H9 (cell line): Measurements from ENCODE around the gene NAT14. TPM values are rescaled to one million over a fixed set of nuclear protein-coding genes. Genes with fewer than 3 reads are reported as not detected.

Experiments used
- DNase-seq: peaks from one replicate; pipeline ENCODE4 v3.0.0-alpha.2; 2017
- H2AFZ ChIP-seq: one replicate; pipeline ENCODE4 v1.6.1; 2013; ENCODE audit warnings: mild to moderate bottlenecking, low read length, control low read depth, moderate library complexity
- H2AK5ac ChIP-seq: 2 replicates; pipeline ENCODE4 v1.6.1; 2013; ENCODE audit warnings: low read length, control low read depth, mixed read lengths; ENCODE audit not compliant: insufficient read length
- H2BK120ac ChIP-seq: one replicate; pipeline ENCODE4 v1.6.1; 2013; ENCODE audit warnings: low read depth, mild to moderate bottlenecking, low read length, control low read depth, inconsistent platforms; ENCODE audit not compliant: poor library complexity, severe bottlenecking
- H2BK12ac ChIP-seq: 2 replicates; pipeline ENCODE4 v1.6.1; 2013; ENCODE audit warnings: low read length, control low read depth, mixed read lengths, low read depth; ENCODE audit not compliant: insufficient read length
- H2BK15ac ChIP-seq: 2 replicates; pipeline ENCODE4 v1.6.1; 2013; ENCODE audit warnings: low read depth, low read length, control low read depth
- H2BK20ac ChIP-seq: one replicate; pipeline ENCODE4 v1.6.1; 2013; ENCODE audit warnings: low read depth, mild to moderate bottlenecking, low read length, control low read depth, inconsistent platforms; ENCODE audit not compliant: poor library complexity, severe bottlenecking
- H2BK5ac ChIP-seq: 2 replicates; pipeline ENCODE4 v1.6.1; 2013; ENCODE audit warnings: low read length, control low read depth, mixed read lengths; ENCODE audit not compliant: insufficient read length
- H3K14ac ChIP-seq: 2 replicates; pipeline ENCODE4 v1.6.1; 2013; ENCODE audit warnings: low read length, control low read depth; ENCODE audit not compliant: insufficient read depth
- H3K18ac ChIP-seq: 2 replicates; pipeline ENCODE4 v1.6.1; 2013; ENCODE audit warnings: low read depth, mild to moderate bottlenecking, mixed read lengths, low read length, control low read depth; ENCODE audit not compliant: insufficient read length
- H3K23ac ChIP-seq: 2 replicates; pipeline ENCODE4 v1.6.1; 2013; ENCODE audit warnings: low read length, control low read depth, mixed read lengths, low read depth; ENCODE audit not compliant: insufficient read length
- H3K23me2 ChIP-seq: 2 replicates; pipeline ENCODE4 v1.6.1; 2013; ENCODE audit warnings: low read depth, mild to moderate bottlenecking, mixed read lengths, low read length, control low read depth; ENCODE audit not compliant: insufficient read length, poor library complexity, severe bottlenecking
- H3K27ac ChIP-seq: 2 replicates; pipeline ENCODE4 v1.5.1; 2013; ENCODE audit warnings: low read length, control low read depth, mixed read lengths, low read depth; ENCODE audit not compliant: insufficient read length
- H3K27me3 ChIP-seq: 2 replicates; pipeline ENCODE4 v1.6.1; 2013; ENCODE audit warnings: low read length, control low read depth, inconsistent platforms; ENCODE audit not compliant: insufficient read depth
- H3K4ac ChIP-seq: 2 replicates; pipeline ENCODE4 v1.6.1; 2013; ENCODE audit warnings: low read depth, mild to moderate bottlenecking, control low read depth, inconsistent platforms, low read length, moderate library complexity
- H3K4me1 ChIP-seq: 2 replicates; pipeline ENCODE4 v1.6.1; 2013; ENCODE audit warnings: low read length, control low read depth, inconsistent platforms; ENCODE audit not compliant: insufficient read depth
- H3K4me2 ChIP-seq: 2 replicates; pipeline ENCODE4 v1.6.1; 2013; ENCODE audit warnings: low read length, control low read depth, mixed read lengths; ENCODE audit not compliant: insufficient read length, insufficient read depth
- H3K56ac ChIP-seq: 2 replicates; pipeline ENCODE4 v1.6.1; 2013; ENCODE audit warnings: low read depth, mild to moderate bottlenecking, mixed read lengths, low read length, control low read depth; ENCODE audit not compliant: insufficient read length
- H3K79me1 ChIP-seq: 2 replicates; pipeline ENCODE4 v1.6.1; 2013; ENCODE audit warnings: low read depth, mild to moderate bottlenecking, moderate library complexity, low read length, control low read depth, inconsistent platforms; ENCODE audit not compliant: insufficient read depth, poor library complexity, severe bottlenecking
- H3K79me2 ChIP-seq: 2 replicates; pipeline ENCODE4 v1.6.1; 2013; ENCODE audit warnings: low read length, control low read depth, inconsistent platforms; ENCODE audit not compliant: insufficient read depth
- H3K9ac ChIP-seq: 2 replicates; pipeline ENCODE4 v1.6.1; 2013; ENCODE audit warnings: low read length, control low read depth, mixed read lengths; ENCODE audit not compliant: insufficient read length; ENCODE audit errors: extremely low read depth
- H3K9me3 ChIP-seq: one replicate; pipeline ENCODE4 v1.6.1; 2013; ENCODE audit warnings: low read depth, low read length, inconsistent platforms; ENCODE audit not compliant: control insufficient read depth
- H3T11ph ChIP-seq: one replicate; pipeline ENCODE4 v1.6.1; 2013; ENCODE audit warnings: mild to moderate bottlenecking, low read length, control low read depth, inconsistent platforms
- H4K20me1 ChIP-seq: one replicate; pipeline ENCODE4 v1.6.1; 2013; ENCODE audit not compliant: control insufficient read depth, insufficient read length, insufficient read depth
- H4K5ac ChIP-seq: 2 replicates; pipeline ENCODE4 v1.6.1; 2013; ENCODE audit warnings: low read depth, mild to moderate bottlenecking, mixed read lengths, low read length, control low read depth; ENCODE audit not compliant: insufficient read length
- H4K8ac ChIP-seq: replicated peaks from 2 replicates; pipeline ENCODE4 v1.6.1; 2013; ENCODE audit warnings: low read length, control low read depth, mixed read lengths, low read depth; ENCODE audit not compliant: insufficient read length
- H4K91ac ChIP-seq: 2 replicates; pipeline ENCODE4 v1.6.1; 2013; ENCODE audit warnings: low read depth, mild to moderate bottlenecking, moderate library complexity, mixed read lengths, low read length, control low read depth; ENCODE audit not compliant: insufficient read length
- H3K27ac Mint-ChIP-seq, 3 experiments: 2 replicates in 2 of 3; 3 replicates in 1 of 3; pipeline ENCODE4 v1.8.0; 2020 to 2021; ENCODE audit warnings: mixed read lengths in 3 of 3, mild to moderate bottlenecking in 1 of 3, moderate library complexity in 1 of 3
- H3K27me3 Mint-ChIP-seq: 2 replicates; pipeline ENCODE4 v1.8.0; 2021; ENCODE audit warnings: low read depth, mild to moderate bottlenecking, moderate library complexity, mixed read lengths
- H3K36me3 Mint-ChIP-seq, 3 experiments: 2 replicates in 2 of 3; 3 replicates in 1 of 3; pipeline ENCODE4 v1.8.0; 2020 to 2021; ENCODE audit warnings: low read depth in 3 of 3, mixed read lengths in 3 of 3; ENCODE audit not compliant: insufficient read depth in 1 of 3
- H3K4me1 Mint-ChIP-seq, 2 experiments: 2 replicates each; pipeline ENCODE4 v1.8.0; 2020; ENCODE audit warnings: mixed read lengths in 2 of 2
- H3K4me3 Mint-ChIP-seq, 2 experiments: 2 replicates in 1 of 2; 3 replicates in 1 of 2; pipeline ENCODE4 v1.8.0; 2020 to 2021; ENCODE audit warnings: mild to moderate bottlenecking in 2 of 2, mixed read lengths in 2 of 2, moderate library complexity in 1 of 2
- H3K9me3 Mint-ChIP-seq, 2 experiments: 2 replicates in 1 of 2; 3 replicates in 1 of 2; pipeline ENCODE4 v1.8.0; 2020; ENCODE audit warnings: mild to moderate bottlenecking in 2 of 2, mixed read lengths in 2 of 2, moderate library complexity in 1 of 2
- WGBS: extraction: QIAGEN DNeasy Blood & Tissue Kit; methylation state at CpG from one replicate; pipeline ENCODE4 v1.1.7; 2013; ENCODE audit warnings: missing lambda C conversion rate, low lambda C conversion rate, mixed read lengths; ENCODE audit not compliant: insufficient read length; ENCODE audit errors: extremely low coverage; 5-methylcytosine and 5-hydroxymethylcytosine counted together
- total RNA-seq: library from RNA; stranded (reverse); gene quantifications from 2 replicates; pipeline ENCODE4 v1.2.1, GENCODE V29; 2021
- TF ChIP-seq, protein P1 (sequence below): fragments of 200-600 bp; sonication (generic); conservative IDR thresholded peaks from 3 replicates; pipeline ENCODE4 v1.8.0; 2021; ENCODE audit warnings: antibody characterized with exemption, mild to moderate bottlenecking

Gene NAT14
- total RNA-seq, 1 experiment from 2014 or later, result 51.2 TPM

DNA sequence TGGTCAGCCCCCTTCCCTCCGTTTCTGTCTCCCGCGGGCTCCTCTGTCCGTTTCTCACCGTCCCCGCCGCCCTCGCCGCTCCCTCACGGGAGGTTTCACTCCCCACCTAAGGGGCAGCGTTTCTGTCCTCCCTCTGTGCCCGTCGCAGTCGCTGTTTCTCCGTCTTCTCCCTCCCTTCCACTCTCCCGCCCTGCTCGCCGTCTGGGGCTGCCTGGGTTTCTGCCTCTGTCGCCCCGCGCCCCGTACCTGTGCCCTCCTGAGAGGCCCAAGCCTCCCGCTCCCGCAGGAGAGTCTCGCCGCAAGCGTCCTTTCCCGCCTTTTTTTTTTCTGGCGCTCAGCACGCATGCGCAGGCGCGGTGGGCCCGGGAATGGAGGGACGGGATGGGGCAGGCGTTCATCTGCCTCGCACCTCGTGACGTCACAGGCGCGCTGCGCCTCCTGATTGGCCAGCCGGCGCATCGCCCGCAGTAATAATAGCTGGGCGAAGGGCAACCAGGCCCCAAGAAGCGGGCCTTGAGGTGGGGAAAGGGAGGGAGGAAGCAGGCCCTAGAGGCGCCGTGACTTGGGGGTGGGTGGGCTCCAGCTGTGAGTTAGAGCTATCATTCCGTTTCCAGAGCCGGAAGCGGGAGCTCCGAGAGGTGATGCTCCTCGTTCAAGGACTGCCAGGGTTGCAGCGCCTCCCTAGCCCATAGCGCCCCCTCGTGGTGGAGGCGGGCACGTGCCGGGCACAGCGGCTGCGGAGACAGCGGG lies 18.7 kb downstream of the NAT14 start:
- Mint-ChIP-seq H3K27me3 (peaks cover 71% of the 10 kb centered on the region), H3K4me3 (peak overlapping the region; percentile 30 to 48; a peak in 4 of 5 replicates), H3K36me3 (peaks cover 3 to 8% (median 7%) of the 10 kb centered on the region in 3 experiments), H3K4me1 (0 out of 4 replicates have a peak, but pooled peaks cover 0 to 2% of the 10 kb centered on the region in 2 experiments), H3K27ac (no peak overlapping the region), H3K9me3 (peaks cover 11 to 19% of the 10 kb centered on the region in 2 experiments)
- H2BK15ac ChIP-seq, result no peak overlapping the region
- no peak overlapping the region for H2BK12ac ChIP-seq
- H4K8ac ChIP-seq, result no peak overlapping the region
- no peak overlapping the region for H2AK5ac ChIP-seq
- H3K27ac ChIP-seq, result no peak overlapping the region
- H3K9ac ChIP-seq, result no peak overlapping the region
- H3K23ac ChIP-seq, result no peak overlapping the region
- no peak overlapping the region for H2BK5ac ChIP-seq
- no peak overlapping the region for H4K91ac ChIP-seq
- TF ChIP-seq, protein P1, sequence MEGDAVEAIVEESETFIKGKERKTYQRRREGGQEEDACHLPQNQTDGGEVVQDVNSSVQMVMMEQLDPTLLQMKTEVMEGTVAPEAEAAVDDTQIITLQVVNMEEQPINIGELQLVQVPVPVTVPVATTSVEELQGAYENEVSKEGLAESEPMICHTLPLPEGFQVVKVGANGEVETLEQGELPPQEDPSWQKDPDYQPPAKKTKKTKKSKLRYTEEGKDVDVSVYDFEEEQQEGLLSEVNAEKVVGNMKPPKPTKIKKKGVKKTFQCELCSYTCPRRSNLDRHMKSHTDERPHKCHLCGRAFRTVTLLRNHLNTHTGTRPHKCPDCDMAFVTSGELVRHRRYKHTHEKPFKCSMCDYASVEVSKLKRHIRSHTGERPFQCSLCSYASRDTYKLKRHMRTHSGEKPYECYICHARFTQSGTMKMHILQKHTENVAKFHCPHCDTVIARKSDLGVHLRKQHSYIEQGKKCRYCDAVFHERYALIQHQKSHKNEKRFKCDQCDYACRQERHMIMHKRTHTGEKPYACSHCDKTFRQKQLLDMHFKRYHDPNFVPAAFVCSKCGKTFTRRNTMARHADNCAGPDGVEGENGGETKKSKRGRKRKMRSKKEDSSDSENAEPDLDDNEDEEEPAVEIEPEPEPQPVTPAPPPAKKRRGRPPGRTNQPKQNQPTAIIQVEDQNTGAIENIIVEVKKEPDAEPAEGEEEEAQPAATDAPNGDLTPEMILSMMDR, result peak; percentile 99
- H2AFZ ChIP-seq, result no peak overlapping the region
- H3K79me1 ChIP-seq, result no peaks in the 10 kb centered on the region
- no peaks in the 10 kb centered on the region for H3K23me2 ChIP-seq
- H3K4me2 ChIP-seq, result peak overlapping the region; percentile 0
- peak; percentile 94 for DNase-seq
- no peak overlapping the region for H3K56ac ChIP-seq
- H4K20me1 ChIP-seq, result no peaks in the 10 kb centered on the region
- no peak overlapping the region for H2BK120ac ChIP-seq
- no peak overlapping the region for H4K5ac ChIP-seq
- no peaks in the 10 kb centered on the region for H3K9me3 ChIP-seq
- WGBS, result no CpG with 5 or more reads among the region's 64 CpGs
- peaks cover 5% of the 10 kb centered on the region for H3K27me3 ChIP-seq
- no peaks in the 10 kb centered on the region for H3K79me2 ChIP-seq
- no peak overlapping the region for H3T11ph ChIP-seq
- H3K18ac ChIP-seq, result no peak overlapping the region
- no peak overlapping the region for H3K14ac ChIP-seq
- no peaks in the 10 kb centered on the region for H3K4me1 ChIP-seq
- no peak overlapping the region for H3K4ac ChIP-seq
- H2BK20ac ChIP-seq, result no peak overlapping the region
